ENCODE measurements around the gene AADACL3. TPM values are rescaled to one million over a fixed set of nuclear protein-coding genes. Genes with fewer than 3 reads are reported as not detected.

AADACL3 gene
- total RNA-seq, 1 donor from 2014 or later, result not detected

DNA sequence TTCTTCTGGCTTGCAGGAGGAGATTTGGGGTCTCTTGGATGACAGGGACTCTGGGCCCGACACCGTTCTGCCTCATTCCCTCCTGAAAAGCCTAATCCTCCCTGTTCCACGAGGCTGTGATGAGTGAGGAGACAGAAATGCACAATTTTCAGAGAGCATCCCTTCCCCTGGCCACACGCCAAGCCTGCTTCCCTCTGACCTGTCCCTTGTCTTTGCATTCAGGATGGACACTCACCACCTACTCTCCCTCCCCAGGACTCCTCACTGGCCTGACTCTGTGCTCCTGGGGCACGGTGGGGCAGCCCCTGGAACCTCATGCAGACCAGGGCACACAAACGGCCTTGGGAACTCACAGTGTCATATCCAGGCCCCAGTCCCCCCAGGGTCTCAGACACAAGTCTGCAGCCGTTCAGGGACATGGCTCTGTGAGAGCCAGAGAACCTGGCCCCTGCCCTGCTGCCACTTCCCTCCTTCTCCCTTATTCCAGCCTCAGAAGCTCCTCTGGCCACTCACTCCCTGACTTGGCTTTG, 54.1 kb downstream of the AADACL3 start:
- H3K4me1 ChIP-seq, result no peaks in the 10 kb centered on the region
- no peaks in the 10 kb centered on the region for H3K36me3 Mint-ChIP-seq
- no peak overlapping the region for H3K4me3 Mint-ChIP-seq
- H4K20me1 ChIP-seq (ENCODE audit: low read depth), result no peaks in the 10 kb centered on the region
- no peak overlapping the region for H3K9ac ChIP-seq
- H3K27ac Mint-ChIP-seq, result no peak overlapping the region
- H3K4me2 ChIP-seq, result no peak overlapping the region
- H3K9me3 Mint-ChIP-seq, result peaks cover 3% of the 10 kb centered on the region
- H3K27me3 Mint-ChIP-seq (ENCODE audit: insufficient read depth, low read depth), result peaks cover 1% of the 10 kb centered on the region
- H3F3A ChIP-seq (ENCODE audit: low read depth), result no peaks in the 10 kb centered on the region
- H3K27ac ChIP-seq, result no peak overlapping the region
- H2AFZ ChIP-seq (replicated peaks), result no peak overlapping the region
- no peaks in the 10 kb centered on the region for H3K36me3 ChIP-seq
- no peaks in the 10 kb centered on the region for H3K4me1 Mint-ChIP-seq
- TF ChIP-seq, protein P1, sequence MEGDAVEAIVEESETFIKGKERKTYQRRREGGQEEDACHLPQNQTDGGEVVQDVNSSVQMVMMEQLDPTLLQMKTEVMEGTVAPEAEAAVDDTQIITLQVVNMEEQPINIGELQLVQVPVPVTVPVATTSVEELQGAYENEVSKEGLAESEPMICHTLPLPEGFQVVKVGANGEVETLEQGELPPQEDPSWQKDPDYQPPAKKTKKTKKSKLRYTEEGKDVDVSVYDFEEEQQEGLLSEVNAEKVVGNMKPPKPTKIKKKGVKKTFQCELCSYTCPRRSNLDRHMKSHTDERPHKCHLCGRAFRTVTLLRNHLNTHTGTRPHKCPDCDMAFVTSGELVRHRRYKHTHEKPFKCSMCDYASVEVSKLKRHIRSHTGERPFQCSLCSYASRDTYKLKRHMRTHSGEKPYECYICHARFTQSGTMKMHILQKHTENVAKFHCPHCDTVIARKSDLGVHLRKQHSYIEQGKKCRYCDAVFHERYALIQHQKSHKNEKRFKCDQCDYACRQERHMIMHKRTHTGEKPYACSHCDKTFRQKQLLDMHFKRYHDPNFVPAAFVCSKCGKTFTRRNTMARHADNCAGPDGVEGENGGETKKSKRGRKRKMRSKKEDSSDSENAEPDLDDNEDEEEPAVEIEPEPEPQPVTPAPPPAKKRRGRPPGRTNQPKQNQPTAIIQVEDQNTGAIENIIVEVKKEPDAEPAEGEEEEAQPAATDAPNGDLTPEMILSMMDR (IDR thresholded peaks at IDR 0.05), result no peak
- TF ChIP-seq EZH2phosphoT487 (IDR thresholded peaks at IDR 0.05) (no peak), EZH2 (IDR thresholded peaks at IDR 0.05) (no peak)
- no peaks in the 10 kb centered on the region for H3K79me2 ChIP-seq (ENCODE audit: low read depth)
- no peaks in the 10 kb centered on the region for H3K27me3 ChIP-seq
- DNase-seq (ENCODE audit: low spot score), result no peak
- no peak overlapping the region for H3K4me3 ChIP-seq
- H3K9me3 ChIP-seq (ENCODE audit: low read depth), result no peaks in the 10 kb centered on the region

DNA sequence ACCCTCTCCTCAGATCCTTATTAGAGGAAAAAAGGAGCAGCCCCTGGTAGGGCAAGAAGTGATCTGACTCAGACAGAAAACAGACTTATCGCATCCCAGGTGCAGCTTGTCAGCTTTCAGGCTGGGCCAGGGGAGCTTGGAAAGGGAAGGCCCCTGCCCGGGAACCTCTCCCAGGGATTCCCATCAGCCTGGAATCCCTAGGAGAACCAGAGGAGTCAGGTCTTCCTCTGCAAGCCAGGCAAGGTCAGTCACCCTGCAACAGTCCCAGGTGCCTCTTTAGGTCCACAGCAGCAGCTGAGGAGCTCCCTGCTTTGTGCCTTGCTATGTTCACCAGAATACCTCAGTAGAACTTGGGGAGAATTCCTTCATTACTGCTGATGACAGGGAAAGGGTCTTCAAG, 54.7 kb downstream of the AADACL3 start:
- Histone ChIP-seq H3K9ac (no peak overlapping the region), H3K4me1 (no peaks in the 10 kb centered on the region), H3K79me2 (ENCODE audit: low read depth) (no peaks in the 10 kb centered on the region), H4K20me1 (ENCODE audit: low read depth) (no peaks in the 10 kb centered on the region), H3F3A (ENCODE audit: low read depth) (no peaks in the 10 kb centered on the region), H3K36me3 (no peaks in the 10 kb centered on the region), H3K9me3 (ENCODE audit: low read depth) (no peaks in the 10 kb centered on the region), H3K4me3 (no peak overlapping the region), H3K27me3 (no peaks in the 10 kb centered on the region), H2AFZ (replicated peaks) (no peak overlapping the region), H3K27ac (no peak overlapping the region), H3K4me2 (no peak overlapping the region)
- H3K27me3 Mint-ChIP-seq (ENCODE audit: insufficient read depth, low read depth), result peaks cover 3% of the 10 kb centered on the region
- no peak for DNase-seq (ENCODE audit: low spot score)
- no peaks in the 10 kb centered on the region for H3K36me3 Mint-ChIP-seq
- H3K4me1 Mint-ChIP-seq, result no peaks in the 10 kb centered on the region
- no peak for TF ChIP-seq EZH2 (IDR thresholded peaks at IDR 0.05)
- TF ChIP-seq, protein P1 (IDR thresholded peaks at IDR 0.05), result no peak
- TF ChIP-seq EZH2phosphoT487 (IDR thresholded peaks at IDR 0.05), result no peak
- peaks cover 3% of the 10 kb centered on the region for H3K9me3 Mint-ChIP-seq
- H3K27ac Mint-ChIP-seq, result no peak overlapping the region
- no peak overlapping the region for H3K4me3 Mint-ChIP-seq

DNA sequence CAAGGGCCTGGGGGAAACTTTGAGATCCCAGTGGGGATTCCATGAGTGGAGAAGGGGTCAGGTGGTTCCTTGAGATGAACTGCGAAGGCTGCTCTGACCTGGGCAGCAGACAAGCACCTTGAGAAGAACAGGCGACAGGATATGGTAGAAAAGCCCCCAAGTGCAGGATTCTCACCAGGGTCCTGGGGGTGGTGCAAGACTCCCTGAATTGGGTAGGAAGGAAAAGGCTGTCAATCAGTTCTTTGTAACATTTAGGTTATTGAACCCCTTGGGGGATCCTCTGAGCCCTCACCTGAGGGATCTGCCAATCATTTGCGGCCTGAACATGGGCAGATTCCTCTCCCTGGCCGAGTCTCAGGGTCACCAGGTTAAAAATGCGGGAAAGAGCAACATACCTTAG, 55.3 kb downstream of the AADACL3 start:
- no peak for DNase-seq (ENCODE audit: low spot score)
- Histone ChIP-seq H3K4me2 (no peak overlapping the region), H3K36me3 (no peaks in the 10 kb centered on the region), H3K4me3 (no peak overlapping the region), H3K4me1 (no peaks in the 10 kb centered on the region), H3K27ac (no peak overlapping the region), H3K79me2 (ENCODE audit: low read depth) (no peaks in the 10 kb centered on the region), H3K9me3 (ENCODE audit: low read depth) (no peaks in the 10 kb centered on the region), H3F3A (ENCODE audit: low read depth) (no peaks in the 10 kb centered on the region), H3K9ac (no peak overlapping the region), H2AFZ (replicated peaks) (no peak overlapping the region), H3K27me3 (no peaks in the 10 kb centered on the region), H4K20me1 (ENCODE audit: low read depth) (no peaks in the 10 kb centered on the region)
- peaks cover 3% of the 10 kb centered on the region for H3K27me3 Mint-ChIP-seq (ENCODE audit: insufficient read depth, low read depth)
- no peaks in the 10 kb centered on the region for H3K36me3 Mint-ChIP-seq
- H3K4me3 Mint-ChIP-seq, result no peak overlapping the region
- TF ChIP-seq, protein P1 (IDR thresholded peaks at IDR 0.05), result no peak
- peaks cover 3% of the 10 kb centered on the region for H3K9me3 Mint-ChIP-seq
- H3K4me1 Mint-ChIP-seq, result no peaks in the 10 kb centered on the region
- H3K27ac Mint-ChIP-seq, result no peak overlapping the region

Data from neural progenitor cell (in vitro differentiated cells).